HG02610 (cell line): Measurements from ENCODE around the gene CCDC88C.
A peak's percentile ranks its signal among the peaks of the same experiment; 100 is the strongest.

ENCODE experiments used
- ATAC-seq: cut with Tn5 transposase; IDR thresholded peaks from one replicate; pipeline ENCODE4 v1.9.1; 2021; ENCODE audit warnings: mild to moderate bottlenecking, moderate library complexity; ENCODE audit not compliant: unreplicated experiment

CCDC88C gene

GRCh38 chr14:91313852-91314251, 103.8 kb downstream of the CCDC88C start:
- ATAC-seq, result no peak

GRCh38 chr14:91313154-91313850, 104.3 kb downstream of the CCDC88C start:
- no peak for ATAC-seq

- no peak for ATAC-seq
Measured at GRCh38 chr14:91311284-91311662, 106.3 kb downstream of the CCDC88C start.

GRCh38 chr14:91310606-91311283, 106.9 kb downstream of the CCDC88C start:
- ATAC-seq, result no peak

GRCh38 chr14:91309756-91310280, 107.8 kb downstream of the CCDC88C start:
- ATAC-seq, result no peak

- no peak for ATAC-seq
Measured at GRCh38 chr14:91308337-91308736, 109.3 kb downstream of the CCDC88C start.

- no peak for ATAC-seq
Measured at GRCh38 chr14:91307652-91308051, 110.0 kb downstream of the CCDC88C start.

- no peak for ATAC-seq
Measured at GRCh38 chr14:91307046-91307445, 110.6 kb downstream of the CCDC88C start.

- no peak for ATAC-seq
Measured at GRCh38 chr14:91306547-91306946, 111.1 kb downstream of the CCDC88C start.

GRCh38 chr14:91305650-91306431, 111.8 kb downstream of the CCDC88C start:
- no peak for ATAC-seq

- no peak for ATAC-seq
Measured at GRCh38 chr14:91303924-91304229, 113.7 kb downstream of the CCDC88C start.

- no peak for ATAC-seq
Measured at GRCh38 chr14:91303091-91303923, 114.3 kb downstream of the CCDC88C start.

- peak; percentile 64 for ATAC-seq
Measured at GRCh38 chr14:91302391-91302790, 115.2 kb downstream of the CCDC88C start.

GRCh38 chr14:91300957-91301356, 116.7 kb downstream of the CCDC88C start:
- no peak for ATAC-seq

- no peak for ATAC-seq
Measured at GRCh38 chr14:91300283-91300895, 117.2 kb downstream of the CCDC88C start.

GRCh38 chr14:91299121-91300115, 118.2 kb downstream of the CCDC88C start:
- ATAC-seq, result no peak

GRCh38 chr14:91298576-91298975, 119.0 kb downstream of the CCDC88C start:
- no peak for ATAC-seq

GRCh38 chr14:91297081-91297711, 120.4 kb downstream of the CCDC88C start:
- no peak for ATAC-seq
